Measurements from ENCODE around the gene ZFC3H1.

GRCh38 chr12:71594214-71594948 is 69.3 kb downstream of the ZFC3H1 start:
- no peak for TF ChIP-seq GATA2 (IDR thresholded peaks at IDR 0.05; ENCODE audit: low read depth, low read length)
- no peak for TF ChIP-seq GATA3 (IDR thresholded peaks at IDR 0.05; ENCODE audit: low read depth, low read length)
